Skeletal muscle satellite cell (primary cell): ENCODE data around the gene SAMD4A.

Experiments
- H3K27me3 ChIP-seq: 2 replicates; pipeline ENCODE4 v1.7.0; 2013; ENCODE audit warnings: low read length; ENCODE audit not compliant: control insufficient read depth, insufficient read depth
- H3K36me3 ChIP-seq: 2 replicates; pipeline ENCODE4 v1.7.0; 2013; ENCODE audit warnings: mild to moderate bottlenecking, control low read depth, low read length; ENCODE audit not compliant: insufficient read depth
- H3K4me1 ChIP-seq: 2 replicates; pipeline ENCODE4 v1.7.0; 2013; ENCODE audit warnings: low read length; ENCODE audit not compliant: control insufficient read depth, insufficient read depth
- H3K4me2 ChIP-seq: 2 replicates; pipeline ENCODE4 v1.7.0; 2013; ENCODE audit warnings: mild to moderate bottlenecking, low read length
- H3K4me3 ChIP-seq: 2 replicates; pipeline ENCODE4 v1.7.0; 2013; ENCODE audit warnings: low read length
- H3K9ac ChIP-seq: 2 replicates; pipeline ENCODE4 v1.7.0; 2013; ENCODE audit warnings: mild to moderate bottlenecking, low read depth, low read length, moderate library complexity
- H3K9me3 ChIP-seq: replicated peaks from 2 replicates; pipeline ENCODE4 v1.7.0; 2013; ENCODE audit warnings: mild to moderate bottlenecking, control low read depth, low read length

Gene SAMD4A

GRCh38 chr14:54600717-54601109 lies 33.8 kb downstream of the SAMD4A start:
- H3K27me3 ChIP-seq, result no peaks in the 10 kb centered on the region
- peaks cover 40% of the 10 kb centered on the region for H3K4me1 ChIP-seq

GRCh38 chr14:54603362-54603761 lies 36.4 kb downstream of the SAMD4A start:
- Histone ChIP-seq H3K4me2 (peak overlapping the region; percentile 44), H3K36me3 (no peaks in the 10 kb centered on the region), H3K27me3 (no peaks in the 10 kb centered on the region), H3K4me1 (peaks cover 50% of the 10 kb centered on the region), H3K9ac (no peak overlapping the region), H3K9me3 (no peaks in the 10 kb centered on the region), H3K4me3 (no peak overlapping the region)

More at GRCh38 chr14:54600717-54601109, 33.8 kb downstream of the SAMD4A start:
- no peaks in the 10 kb centered on the region for H3K9me3 ChIP-seq
- no peak overlapping the region for H3K9ac ChIP-seq
- H3K4me3 ChIP-seq, result no peak overlapping the region
- no peak overlapping the region for H3K4me2 ChIP-seq
- H3K36me3 ChIP-seq, result no peaks in the 10 kb centered on the region

- Histone ChIP-seq H3K36me3 (peaks cover 5% of the 10 kb centered on the region), H3K4me1 (peaks cover 45% of the 10 kb centered on the region), H3K9ac (no peak overlapping the region), H3K27me3 (no peaks in the 10 kb centered on the region), H3K4me3 (no peak overlapping the region), H3K4me2 (peak overlapping the region; percentile 39), H3K9me3 (no peaks in the 10 kb centered on the region)
These were observed 39.2 kb downstream of the SAMD4A start for GRCh38 chr14:54606178-54606577.

GRCh38 chr14:54606631-54607133 lies 39.8 kb downstream of the SAMD4A start:
- no peaks in the 10 kb centered on the region for H3K27me3 ChIP-seq
- peaks cover 48% of the 10 kb centered on the region for H3K4me1 ChIP-seq
- peak overlapping the region; percentile 22 for H3K4me3 ChIP-seq
- peak overlapping the region; percentile 39 for H3K4me2 ChIP-seq
- H3K9ac ChIP-seq, result peak overlapping the region; percentile 6
- H3K36me3 ChIP-seq, result peaks cover 5% of the 10 kb centered on the region
- H3K9me3 ChIP-seq, result no peaks in the 10 kb centered on the region

GRCh38 chr14:54609576-54609975 lies 42.6 kb downstream of the SAMD4A start:
- no peaks in the 10 kb centered on the region for H3K9me3 ChIP-seq
- no peak overlapping the region for H3K4me2 ChIP-seq
- H3K9ac ChIP-seq, result no peak overlapping the region
- H3K27me3 ChIP-seq, result no peaks in the 10 kb centered on the region
- peaks cover 37% of the 10 kb centered on the region for H3K4me1 ChIP-seq
- no peak overlapping the region for H3K4me3 ChIP-seq
- H3K36me3 ChIP-seq, result peaks cover 5% of the 10 kb centered on the region

- peak overlapping the region; percentile 34 for H3K4me2 ChIP-seq
- H3K36me3 ChIP-seq, result peaks cover 5% of the 10 kb centered on the region
- peak overlapping the region; percentile 59 for H3K9ac ChIP-seq
- no peaks in the 10 kb centered on the region for H3K9me3 ChIP-seq
- H3K4me1 ChIP-seq, result peaks cover 41% of the 10 kb centered on the region
- H3K27me3 ChIP-seq, result no peaks in the 10 kb centered on the region
- no peak overlapping the region for H3K4me3 ChIP-seq
These were observed 43.4 kb downstream of the SAMD4A start for GRCh38 chr14:54610051-54610977.

GRCh38 chr14:54614296-54614695 lies 47.4 kb downstream of the SAMD4A start:
- no peaks in the 10 kb centered on the region for H3K27me3 ChIP-seq

GRCh38 chr14:54617467-54617866 lies 50.5 kb downstream of the SAMD4A start:
- Histone ChIP-seq H3K9ac (no peak overlapping the region), H3K4me2 (peak overlapping the region; percentile 35), H3K27me3 (no peaks in the 10 kb centered on the region), H3K4me1 (peaks cover 35% of the 10 kb centered on the region), H3K9me3 (no peaks in the 10 kb centered on the region), H3K36me3 (no peaks in the 10 kb centered on the region), H3K4me3 (no peak overlapping the region)

More at GRCh38 chr14:54614296-54614695, 47.4 kb downstream of the SAMD4A start:
- Histone ChIP-seq H3K4me2 (no peak overlapping the region), H3K9ac (no peak overlapping the region), H3K9me3 (no peaks in the 10 kb centered on the region), H3K4me3 (no peak overlapping the region), H3K4me1 (peaks cover 34% of the 10 kb centered on the region), H3K36me3 (peaks cover 5% of the 10 kb centered on the region)

- H3K4me1 ChIP-seq, result peaks cover 36% of the 10 kb centered on the region
- H3K36me3 ChIP-seq, result no peaks in the 10 kb centered on the region
- H3K9me3 ChIP-seq, result no peaks in the 10 kb centered on the region
- H3K4me2 ChIP-seq, result peak overlapping the region; percentile 38
- H3K4me3 ChIP-seq, result no peak overlapping the region
- no peaks in the 10 kb centered on the region for H3K27me3 ChIP-seq
- no peak overlapping the region for H3K9ac ChIP-seq
These were observed 54.8 kb downstream of the SAMD4A start for GRCh38 chr14:54621686-54622085.

- Histone ChIP-seq H3K9ac (no peak overlapping the region), H3K4me3 (no peak overlapping the region), H3K27me3 (no peaks in the 10 kb centered on the region), H3K4me2 (peak overlapping the region; percentile 8), H3K36me3 (no peaks in the 10 kb centered on the region), H3K9me3 (no peaks in the 10 kb centered on the region), H3K4me1 (peaks cover 34% of the 10 kb centered on the region)
These were observed 55.4 kb downstream of the SAMD4A start for GRCh38 chr14:54622192-54622958.

- Histone ChIP-seq H3K9ac (no peak overlapping the region), H3K27me3 (no peaks in the 10 kb centered on the region), H3K4me1 (peaks cover 39% of the 10 kb centered on the region), H3K9me3 (no peaks in the 10 kb centered on the region), H3K4me3 (no peak overlapping the region), H3K36me3 (no peaks in the 10 kb centered on the region), H3K4me2 (no peak overlapping the region)
These were observed 56.5 kb downstream of the SAMD4A start for GRCh38 chr14:54623279-54624004.
